IMR-90 (cell line): ENCODE measurements around the gene PYGL. TPM values are rescaled to one million over a fixed set of nuclear protein-coding genes. Genes with fewer than 3 reads are reported as not detected.
A peak's percentile ranks its signal among the peaks of the same experiment; 100 is the strongest.

ENCODE experiments used
- ATAC-seq: fragments of 200-7000 bp; cut with Tn5 transposase; 2 replicates; pipeline ENCODE4 v1.9.1; 2020; ENCODE audit warnings: low read depth, mild to moderate bottlenecking, moderate library complexity
- Bru-seq: library from RNA; stranded (reverse); fragments of 400-500 nt; gene quantifications from one replicate; lab custom pipeline; 2021; lab: Mats Ljungman, UMichigan
- BruChase-seq, 2 experiments: library from RNA; stranded (reverse); fragments of 400-500 nt; gene quantifications; one replicate each; lab custom pipeline; 2021; lab: Mats Ljungman, UMichigan
- BruUV-seq: library from RNA; stranded (reverse); fragments of 400-500 nt; replicated peaks from 2 replicates; lab custom pipeline; 2021; lab: Mats Ljungman, UMichigan
- CTCF ChIA-PET: fragments of 300-600 bp; formaldehyde crosslinking; extraction: SDS; loops from one replicate; lab custom pipeline; 2021; ENCODE audit warnings: antibody characterized with exemption; lab: Yijun Ruan, JAX
- POLR2A ChIA-PET: fragments of 300-600 bp; sonication (Branson Sonifier 250); formaldehyde crosslinking; loops from one replicate; lab custom pipeline; 2022; ENCODE audit warnings: antibody characterized with exemption; ENCODE audit not compliant: unreplicated experiment; lab: Charles Lee
- DNase-seq: peaks from one replicate; pipeline ENCODE4 v3.0.0; 2013
- H2AFZ ChIP-seq: replicated peaks from 2 replicates; pipeline ENCODE3; 2013; ENCODE audit warnings: low read length, mild to moderate bottlenecking; ENCODE audit not compliant: poor library complexity
- H2AK5ac ChIP-seq: 2 replicates; pipeline ENCODE4 v1.6.1; 2013; ENCODE audit warnings: low read depth, low read length, inconsistent platforms
- H2AK9ac ChIP-seq: replicated peaks from 2 replicates; pipeline ENCODE3; 2013; ENCODE audit warnings: mild to moderate bottlenecking, low read depth, low read length, moderate library complexity; ENCODE audit not compliant: poor library complexity
- H2BK120ac ChIP-seq: 2 replicates; pipeline ENCODE4 v1.6.1; 2013; ENCODE audit warnings: low read depth, low read length, inconsistent platforms
- H2BK15ac ChIP-seq: 3 replicates; pipeline ENCODE4 v1.6.1; 2013; ENCODE audit warnings: low read depth, low read length, inconsistent platforms
- H2BK20ac ChIP-seq: 2 replicates; pipeline ENCODE4 v1.6.1; 2013; ENCODE audit warnings: low read depth, mild to moderate bottlenecking, inconsistent platforms, low read length, moderate library complexity
- H2BK5ac ChIP-seq: 2 replicates; pipeline ENCODE4 v1.6.1; 2013; ENCODE audit warnings: mild to moderate bottlenecking, low read depth, low read length, inconsistent platforms; ENCODE audit not compliant: poor library complexity, severe bottlenecking
- H3K14ac ChIP-seq: replicated peaks from 2 replicates; pipeline ENCODE4 v1.6.1; 2013; ENCODE audit warnings: low read depth, low read length, inconsistent platforms
- H3K18ac ChIP-seq: 2 replicates; pipeline ENCODE4 v1.6.1; 2013; ENCODE audit warnings: low read depth, low read length, control low read depth
- H3K23ac ChIP-seq: 2 replicates; pipeline ENCODE4 v1.6.1; 2013; ENCODE audit warnings: low read depth, low read length, inconsistent platforms
- H3K27ac ChIP-seq: 2 replicates; pipeline ENCODE4 v1.5.1; 2013; ENCODE audit warnings: mild to moderate bottlenecking, control low read depth, low read length; ENCODE audit not compliant: insufficient read depth
- H3K27me3 ChIP-seq: 2 replicates; pipeline ENCODE4 v1.6.1; 2013; ENCODE audit warnings: low read length; ENCODE audit not compliant: control insufficient read depth, insufficient read depth
- H3K36me3 ChIP-seq: 2 replicates; pipeline ENCODE4 v1.6.1; 2013; ENCODE audit warnings: low read length, mixed read lengths; ENCODE audit not compliant: control insufficient read depth, insufficient read depth
- H3K4ac ChIP-seq: 2 replicates; pipeline ENCODE4 v1.6.1; 2013; ENCODE audit warnings: low read depth, low read length, inconsistent platforms
- H3K4me1 ChIP-seq: 2 replicates; pipeline ENCODE4 v1.6.1; 2013; ENCODE audit warnings: low read length, mixed read lengths; ENCODE audit not compliant: control insufficient read depth, insufficient read depth
- H3K4me2 ChIP-seq: 2 replicates; pipeline ENCODE4 v1.6.1; 2013; ENCODE audit warnings: low read depth, mild to moderate bottlenecking, control low read depth, low read length, moderate library complexity
- H3K4me3 ChIP-seq: 2 replicates; pipeline ENCODE4 v1.5.1; 2013; ENCODE audit warnings: low read depth, mild to moderate bottlenecking, control low read depth, low read length, moderate library complexity; ENCODE audit not compliant: insufficient read depth
- H3K56ac ChIP-seq: 2 replicates; pipeline ENCODE4 v1.6.1; 2013; ENCODE audit warnings: low read length, inconsistent platforms; ENCODE audit not compliant: insufficient read depth; ENCODE audit errors: extremely low read depth
- H3K79me1 ChIP-seq, 2 experiments: 2 replicates each; pipeline ENCODE4 v1.6.1; 2013; ENCODE audit warnings: low read length in 2 of 2, inconsistent platforms in 1 of 2, low read depth in 1 of 2
- H3K9ac ChIP-seq: 2 replicates; pipeline ENCODE4 v1.6.1; 2013; ENCODE audit warnings: low read depth, low read length, control low read depth
- H3K9me1 ChIP-seq: 2 replicates; pipeline ENCODE4 v1.6.1; 2013; ENCODE audit warnings: low read length, inconsistent platforms; ENCODE audit not compliant: insufficient read depth
- H3K9me3 ChIP-seq: 2 replicates; pipeline ENCODE4 v1.6.1; 2013; ENCODE audit warnings: low read length; ENCODE audit not compliant: control insufficient read depth, insufficient read depth
- H4K20me1 ChIP-seq: 2 replicates; pipeline ENCODE4 v1.6.1; 2013; ENCODE audit warnings: low read length, inconsistent platforms; ENCODE audit not compliant: insufficient read depth
- H4K5ac ChIP-seq: 2 replicates; pipeline ENCODE4 v1.6.1; 2013; ENCODE audit warnings: mild to moderate bottlenecking, low read depth, low read length, control low read depth
- H4K8ac ChIP-seq, 2 experiments: 2 replicates each; pipeline ENCODE4 v1.6.1; 2013; ENCODE audit warnings: low read depth in 2 of 2, low read length in 2 of 2, control low read depth in 1 of 2, inconsistent platforms in 1 of 2
- H4K91ac ChIP-seq: 2 replicates; pipeline ENCODE4 v1.6.1; 2013; ENCODE audit warnings: low read depth, low read length, inconsistent platforms; ENCODE audit not compliant: insufficient read depth
- CHD1 ChIP-seq: IDR thresholded peaks from 2 replicates; pipeline ENCODE4 v1.6.1; 2012; ENCODE audit warnings: low read depth, low read length, improper control_type of control experiment
- MAZ ChIP-seq: IDR thresholded peaks from 2 replicates; pipeline ENCODE4 v1.6.1; 2012; ENCODE audit warnings: low read depth, mild to moderate bottlenecking, low read length, improper control_type of control experiment, moderate library complexity, borderline replicate concordance
- NFE2L2 ChIP-seq: fragments of 150-350 bp; IDR thresholded peaks from 2 replicates; pipeline ENCODE4 v1.6.1; 2016; ENCODE audit warnings: low read depth, mild to moderate bottlenecking, low read length
- RAD21 ChIP-seq: IDR thresholded peaks from 2 replicates; pipeline ENCODE4 v1.6.1; 2012; ENCODE audit warnings: low read length, improper control_type of control experiment
- RCOR1 ChIP-seq: IDR thresholded peaks from 2 replicates; pipeline ENCODE4 v1.6.1; 2012; ENCODE audit warnings: mild to moderate bottlenecking, low read length, improper control_type of control experiment; ENCODE audit not compliant: insufficient replicate concordance
- RFX5 ChIP-seq: IDR thresholded peaks from 2 replicates; pipeline ENCODE4 v1.8.0; 2012; ENCODE audit warnings: low read depth, mild to moderate bottlenecking, low read length, moderate library complexity
- SMC3 ChIP-seq: fragments of 150-350 bp; IDR thresholded peaks from 2 replicates; pipeline ENCODE4 v1.6.1; 2016; ENCODE audit warnings: low read depth, mild to moderate bottlenecking, antibody characterized with exemption, low read length, moderate library complexity
- WGBS, 2 experiments: methylation state at CpG; one replicate each; pipeline versions ENCODE4 v1.1.5 to v1.1.7; 2013; ENCODE audit warnings: missing lambda C conversion rate in 2 of 2; ENCODE audit not compliant: insufficient read length in 1 of 2; ENCODE audit errors: extremely low coverage in 2 of 2; 5-methylcytosine and 5-hydroxymethylcytosine counted together
- dilution Hi-C: fragments of 300-500 bp; cut with HindIII; formaldehyde crosslinking; loops from one replicate; pipeline ENCODE4 v1.14.3; 2018; ENCODE audit warnings: low sequenced_read_pairs; ENCODE audit not compliant: unreplicated experiment
- in situ Hi-C: fragments of 300-500 bp; cut with MboI; formaldehyde crosslinking; loops from 3 replicates; pipeline ENCODE4 v1.14.3; 2019; ENCODE audit warnings: low sequenced_read_pairs, inconsistent platforms, mixed read lengths
- intact Hi-C: fragments of 100-400 bp; cut with micrococcal nuclease; formaldehyde crosslinking; loops from 2 replicates; pipeline ENCODE4 v1.10.0; 2022
- long read RNA-seq: library from polyadenylated mRNA; unstranded; transcript quantifications from one replicate; pipeline ENCODE4 v2.0.0, GENCODE V29; 2021; ENCODE audit not compliant: unreplicated experiment
- polyA plus RNA-seq, 3 experiments: library from polyadenylated mRNA; depleted of rRNA; stranded (reverse); fragments of >200 nt; gene quantifications; 2 replicates each; pipeline ENCODE4 v1.2.3, GENCODE V29; 2012; ENCODE audit warnings: low replicate concordance in 1 of 3
- total RNA-seq: library from RNA; depleted of rRNA; stranded (reverse); fragments of >200 nt; gene quantifications from 2 replicates; pipeline ENCODE4 v1.2.3, GENCODE V29; 2012; rRNA removed
- TF ChIP-seq, protein P1 (sequence below): fragments of 150-350 bp; IDR thresholded peaks from 2 replicates; pipeline ENCODE4 v1.6.1; 2016; ENCODE audit warnings: low read depth, mild to moderate bottlenecking, low read length, moderate library complexity, borderline replicate concordance
- TF ChIP-seq, protein P2 (sequence below): fragments of 150-350 bp; IDR thresholded peaks from 2 replicates; pipeline ENCODE4 v1.6.1; 2017; ENCODE audit warnings: mild to moderate bottlenecking, antibody characterized with exemption, low read length, low read depth
- TF ChIP-seq, protein P3 (sequence below): conservative IDR thresholded peaks from 2 replicates; pipeline ENCODE4 v1.5.1; 2012; ENCODE audit warnings: mild to moderate bottlenecking, low read depth, low read length, improper control_type of control experiment

PYGL gene
- 70.4 and 73.0 TPM in 2 replicates for total RNA-seq
- polyA plus RNA-seq (2012; rRNA removed): 49.4 and 52.3 TPM in 2 replicates
- polyA plus RNA-seq (2012; cell fraction: cytosol; rRNA removed): 24.5 and 25.8 TPM in 2 replicates
- 23.2 and 58.6 TPM in 2 replicates for polyA plus RNA-seq (2012; cell fraction: nucleus; rRNA removed; ENCODE audit: low replicate concordance)
- percentile 55 among the genes with signal in this experiment for Bru-seq, nascent RNA
- percentile 59 among the genes with signal in this experiment for BruChase-seq, experiment 1, labeled RNA remaining after a 6-hour chase
- percentile 61 among the genes with signal in this experiment for BruChase-seq, experiment 2, labeled RNA remaining after a 2-hour chase
- long read RNA-seq, transcript PYGL-201 (20 exons, 3,048 nt): major isoform, 51 of 68 reads
- long read RNA-seq, partial matches to known transcripts: 4 of 68 reads
- long read RNA-seq, other reads (novel, unspliced or antisense): 9 of 68 reads

DNA sequence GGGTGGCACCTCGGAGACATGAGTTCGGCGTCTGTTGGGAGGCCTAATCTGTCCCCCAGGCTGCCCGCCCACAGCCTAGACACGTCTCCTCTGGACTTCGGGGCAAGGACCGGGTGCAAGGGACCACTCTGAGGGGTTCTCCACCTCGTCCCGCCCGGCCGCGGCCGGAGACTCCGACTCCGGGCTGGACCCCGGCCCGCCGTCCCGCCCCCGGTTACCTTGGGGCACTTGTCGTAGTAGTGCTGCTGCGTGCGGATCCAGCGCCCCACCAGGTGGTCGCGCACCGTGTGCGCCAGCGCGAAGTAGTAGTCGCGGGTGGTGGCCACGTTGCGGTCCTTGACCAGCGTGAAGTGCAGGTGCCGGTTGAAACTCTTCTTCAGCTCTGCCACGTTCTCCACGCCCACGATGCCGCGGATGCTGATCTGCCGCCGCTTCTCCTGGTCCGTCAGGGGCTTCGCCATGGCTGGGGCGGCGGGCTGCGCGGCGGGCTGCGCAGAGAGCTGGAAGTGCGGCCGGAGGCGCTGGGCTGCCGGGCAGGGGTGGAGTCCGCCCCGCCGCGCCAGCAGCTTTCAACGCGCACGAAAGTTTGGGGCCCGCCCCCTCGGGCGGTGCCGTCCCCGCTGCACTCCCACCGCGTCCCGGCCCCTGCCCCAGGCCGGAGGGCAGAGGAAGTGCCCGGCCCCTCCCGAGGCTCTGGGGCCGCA lies at the start of gene PYGL:
Gene PYGL, minus strand, starts transcription at position 541 of the 704 bp plus-strand sequence. Its CDS starts 80 bp downstream, at position 461.
- H2BK20ac ChIP-seq: peak within 1 kb of the TSS; percentile 42; the same call in 1 of the 2 replicates
- TF ChIP-seq, protein P1, sequence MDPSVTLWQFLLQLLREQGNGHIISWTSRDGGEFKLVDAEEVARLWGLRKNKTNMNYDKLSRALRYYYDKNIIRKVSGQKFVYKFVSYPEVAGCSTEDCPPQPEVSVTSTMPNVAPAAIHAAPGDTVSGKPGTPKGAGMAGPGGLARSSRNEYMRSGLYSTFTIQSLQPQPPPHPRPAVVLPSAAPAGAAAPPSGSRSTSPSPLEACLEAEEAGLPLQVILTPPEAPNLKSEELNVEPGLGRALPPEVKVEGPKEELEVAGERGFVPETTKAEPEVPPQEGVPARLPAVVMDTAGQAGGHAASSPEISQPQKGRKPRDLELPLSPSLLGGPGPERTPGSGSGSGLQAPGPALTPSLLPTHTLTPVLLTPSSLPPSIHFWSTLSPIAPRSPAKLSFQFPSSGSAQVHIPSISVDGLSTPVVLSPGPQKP: no peak
- TF ChIP-seq, protein P2, sequence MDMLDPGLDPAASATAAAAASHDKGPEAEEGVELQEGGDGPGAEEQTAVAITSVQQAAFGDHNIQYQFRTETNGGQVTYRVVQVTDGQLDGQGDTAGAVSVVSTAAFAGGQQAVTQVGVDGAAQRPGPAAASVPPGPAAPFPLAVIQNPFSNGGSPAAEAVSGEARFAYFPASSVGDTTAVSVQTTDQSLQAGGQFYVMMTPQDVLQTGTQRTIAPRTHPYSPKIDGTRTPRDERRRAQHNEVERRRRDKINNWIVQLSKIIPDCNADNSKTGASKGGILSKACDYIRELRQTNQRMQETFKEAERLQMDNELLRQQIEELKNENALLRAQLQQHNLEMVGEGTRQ: no peak
- TF ChIP-seq MAZ (0 out of 2 replicates have a peak, but pooled peaks have one; percentile 26), RAD21 (no peak), CHD1 (no peak), RCOR1 (no peak), NFE2L2 (no peak), SMC3 (no peak), RFX5 (no peak)
- TF ChIP-seq, protein P3, sequence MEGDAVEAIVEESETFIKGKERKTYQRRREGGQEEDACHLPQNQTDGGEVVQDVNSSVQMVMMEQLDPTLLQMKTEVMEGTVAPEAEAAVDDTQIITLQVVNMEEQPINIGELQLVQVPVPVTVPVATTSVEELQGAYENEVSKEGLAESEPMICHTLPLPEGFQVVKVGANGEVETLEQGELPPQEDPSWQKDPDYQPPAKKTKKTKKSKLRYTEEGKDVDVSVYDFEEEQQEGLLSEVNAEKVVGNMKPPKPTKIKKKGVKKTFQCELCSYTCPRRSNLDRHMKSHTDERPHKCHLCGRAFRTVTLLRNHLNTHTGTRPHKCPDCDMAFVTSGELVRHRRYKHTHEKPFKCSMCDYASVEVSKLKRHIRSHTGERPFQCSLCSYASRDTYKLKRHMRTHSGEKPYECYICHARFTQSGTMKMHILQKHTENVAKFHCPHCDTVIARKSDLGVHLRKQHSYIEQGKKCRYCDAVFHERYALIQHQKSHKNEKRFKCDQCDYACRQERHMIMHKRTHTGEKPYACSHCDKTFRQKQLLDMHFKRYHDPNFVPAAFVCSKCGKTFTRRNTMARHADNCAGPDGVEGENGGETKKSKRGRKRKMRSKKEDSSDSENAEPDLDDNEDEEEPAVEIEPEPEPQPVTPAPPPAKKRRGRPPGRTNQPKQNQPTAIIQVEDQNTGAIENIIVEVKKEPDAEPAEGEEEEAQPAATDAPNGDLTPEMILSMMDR: no peak

More for the DNA sequence above, at the start of gene PYGL:
- Histone ChIP-seq H2AK9ac (peak within 1 kb of the TSS; percentile 61), H2BK120ac (peak within 1 kb of the TSS; percentile 33), H3K4me3 (peak within 1 kb of the TSS; percentile 96), H4K8ac (peak within 1 kb of the TSS; percentile 6 to 77; a peak in 2 of 4 replicates), H4K5ac (peak within 1 kb of the TSS; percentile 50), H3K9me3 (no peaks in the 10 kb centered on the region), H3K36me3 (peaks cover 2% of the 10 kb centered on the region; the same call in 1 of the 2 replicates), H4K20me1 (no peaks in the 10 kb centered on the region), H3K18ac (peak within 1 kb of the TSS; percentile 44), H3K4ac (peak within 1 kb of the TSS; percentile 55), H2AFZ (peak within 1 kb of the TSS; percentile 98), H3K27me3 (no peaks in the 10 kb centered on the region), H3K9me1 (no peaks in the 10 kb centered on the region; the same call in 1 of the 2 replicates), H3K4me2 (peak within 1 kb of the TSS; percentile 86), H3K56ac (peak within 1 kb of the TSS; percentile 12; the same call in 1 of the 2 replicates), H3K79me1 (peaks cover 4 to 6% of the 10 kb centered on the region in 2 experiments; a peak in 1 of 4 replicates), H3K9ac (peak within 1 kb of the TSS; percentile 89), H3K14ac (peak within 1 kb of the TSS; percentile 61), H4K91ac (peak within 1 kb of the TSS; percentile 36), H2AK5ac (peak within 1 kb of the TSS; percentile 32; the same call in 1 of the 2 replicates), H3K27ac (peak within 1 kb of the TSS; percentile 47), H2BK15ac (peak within 1 kb of the TSS; percentile 61; the same call in 2 of the 3 replicates), H2BK5ac (peak within 1 kb of the TSS; percentile 40), H3K4me1 (peaks cover 9% of the 10 kb centered on the region; the same call in 1 of the 2 replicates), H3K23ac (peak within 1 kb of the TSS; percentile 82)
- intact Hi-C loops: loop anchor here (2.0 kb wide), 1 partner anchor 275 kb away; the partner anchor contains the start of gene SAV1
- in situ Hi-C loops: no loop called here
- ATAC-seq (peak; percentile 91), DNase-seq (peak; percentile 49)
- dilution Hi-C loops: no loop called here
- no TSS peak for BruUV-seq
- ChIA-PET POLR2A (interaction anchor here (0.5 kb wide), 1 partner anchor 210 kb away, joined by 3 read pairs; no protein-coding TSS in a partner anchor), CTCF (interaction anchor here (0.7 kb wide), 1 partner anchor 11 kb away, joined by 3 read pairs; no protein-coding TSS in a partner anchor)
- WGBS, 2 experiments: 2% methylated on average over 40 of the region's 74 CpGs; no CpG with 5 or more reads in 1 of the 2 experiments
